T-helper 2 cell treated with Interferon-gamma antibody and Interleukin-4, amounts not matched to agents 5 μg/mL and 100 μg/mL, for 36 hours (primary cell): ENCODE results near the gene PSMD11.

Experiments
- DNase-seq: peaks from one replicate; pipeline ENCODE4 v3.0.0; 2021; ENCODE audit warnings: low spot score
- H3K27ac Mint-ChIP-seq: one replicate; pipeline ENCODE4 v1.8.0; 2021; ENCODE audit warnings: mild to moderate bottlenecking, mixed read lengths
- H3K27me3 Mint-ChIP-seq: one replicate; pipeline ENCODE4 v1.8.0; 2021; ENCODE audit warnings: low read depth, mixed read lengths
- H3K36me3 Mint-ChIP-seq: one replicate; pipeline ENCODE4 v1.8.0; 2021; ENCODE audit warnings: low read depth, mixed read lengths
- H3K4me1 Mint-ChIP-seq: one replicate; pipeline ENCODE4 v1.8.0; 2021; ENCODE audit warnings: low read depth, mixed read lengths
- H3K4me3 Mint-ChIP-seq: one replicate; pipeline ENCODE4 v1.8.0; 2022; ENCODE audit warnings: mild to moderate bottlenecking, moderate library complexity, mixed read lengths
- H3K9me3 Mint-ChIP-seq: one replicate; pipeline ENCODE4 v1.8.0; 2021; ENCODE audit warnings: mixed read lengths

PSMD11 gene

DNA sequence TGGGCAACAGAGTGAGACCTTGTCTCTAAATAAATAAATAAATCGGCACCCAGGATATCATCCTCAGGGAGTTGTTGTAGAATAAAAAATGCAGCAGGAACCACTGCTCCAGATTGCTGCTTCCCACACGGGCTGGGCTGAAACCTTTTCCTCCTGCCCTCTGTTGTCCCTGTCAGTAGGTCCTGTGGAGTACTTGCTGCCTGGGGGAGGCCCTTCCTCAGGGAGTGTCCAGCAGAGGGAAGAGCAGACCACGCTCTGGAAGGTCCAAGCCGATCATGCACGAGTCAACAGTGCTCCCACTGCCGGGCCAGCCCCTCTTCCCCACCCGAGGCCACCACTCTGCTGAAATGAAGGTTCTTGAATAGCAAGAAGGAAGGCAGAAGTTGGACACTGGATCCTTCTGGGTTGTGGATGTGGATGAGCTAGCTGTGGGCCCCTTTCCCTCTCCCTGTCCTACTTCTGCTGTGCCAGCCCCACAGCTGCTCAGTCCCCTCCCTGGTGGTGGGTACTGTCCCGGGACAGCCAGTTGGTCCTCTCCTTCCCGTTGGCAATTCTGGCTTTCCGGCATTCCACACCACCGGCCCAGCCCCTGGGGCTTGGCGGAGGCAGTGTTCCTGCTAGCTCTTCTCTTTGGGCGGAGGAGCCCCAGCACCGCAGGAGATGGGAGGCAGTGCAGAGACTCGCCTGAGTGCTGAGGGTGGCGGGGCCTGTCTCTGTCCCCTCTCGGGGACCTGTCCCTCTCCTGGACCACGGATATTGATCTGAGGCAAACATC lies 53.3 kb downstream of the PSMD11 start:
- no peak for DNase-seq
- Mint-ChIP-seq H3K27ac (no peak overlapping the region), H3K4me1 (peaks cover 13% of the 10 kb centered on the region), H3K4me3 (no peak overlapping the region), H3K36me3 (peaks cover 2% of the 10 kb centered on the region), H3K9me3 (no peaks in the 10 kb centered on the region), H3K27me3 (no peaks in the 10 kb centered on the region)

GRCh38 chr17:32498391-32498790 lies 54.1 kb downstream of the PSMD11 start:
- no peak overlapping the region for H3K4me3 Mint-ChIP-seq
- H3K9me3 Mint-ChIP-seq, result no peaks in the 10 kb centered on the region
- H3K27me3 Mint-ChIP-seq, result no peaks in the 10 kb centered on the region
- no peak overlapping the region for H3K27ac Mint-ChIP-seq
- no peak for DNase-seq
- peaks cover 2% of the 10 kb centered on the region for H3K36me3 Mint-ChIP-seq
- peaks cover 13% of the 10 kb centered on the region for H3K4me1 Mint-ChIP-seq

DNA sequence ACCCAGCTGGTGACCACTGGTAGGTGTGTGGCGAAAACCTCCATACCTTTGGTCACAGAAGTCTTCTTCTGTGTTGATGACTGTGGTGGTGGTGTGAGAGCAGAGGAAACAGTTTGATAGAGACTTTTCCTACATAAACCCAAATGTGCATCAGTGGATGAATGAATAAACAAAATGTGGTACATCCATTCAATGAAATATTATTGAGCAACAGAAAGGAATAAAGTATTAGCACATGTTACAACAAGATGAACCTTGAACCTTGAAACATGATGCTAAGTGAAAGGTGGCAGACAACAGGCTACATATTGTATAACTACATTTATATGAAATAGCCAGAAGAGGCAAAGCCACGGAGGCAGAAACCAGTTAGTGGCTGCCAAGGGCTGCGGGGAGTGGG lies 57.7 kb downstream of the PSMD11 start:
- peaks cover 32% of the 10 kb centered on the region for H3K4me1 Mint-ChIP-seq
- no peaks in the 10 kb centered on the region for H3K9me3 Mint-ChIP-seq
- H3K4me3 Mint-ChIP-seq, result peak overlapping the region; percentile 24
- peak overlapping the region; percentile 71 for H3K27ac Mint-ChIP-seq
- no peaks in the 10 kb centered on the region for H3K27me3 Mint-ChIP-seq
- peaks cover 2% of the 10 kb centered on the region for H3K36me3 Mint-ChIP-seq
- DNase-seq, result no peak

GRCh38 chr17:32502710-32503109 lies 58.4 kb downstream of the PSMD11 start:
- peak overlapping the region; percentile 98 for H3K27ac Mint-ChIP-seq
- peaks cover 35% of the 10 kb centered on the region for H3K4me1 Mint-ChIP-seq
- DNase-seq, result no peak
- H3K36me3 Mint-ChIP-seq, result peaks cover 2% of the 10 kb centered on the region
- peak overlapping the region; percentile 77 for H3K4me3 Mint-ChIP-seq
- no peaks in the 10 kb centered on the region for H3K9me3 Mint-ChIP-seq
- H3K27me3 Mint-ChIP-seq, result no peaks in the 10 kb centered on the region

GRCh38 chr17:32503251-32504165 lies 59.2 kb downstream of the PSMD11 start:
- H3K27ac Mint-ChIP-seq, result peak overlapping the region; percentile 98
- peak overlapping the region; percentile 77 for H3K4me3 Mint-ChIP-seq
- H3K36me3 Mint-ChIP-seq, result peaks cover 2% of the 10 kb centered on the region
- no peaks in the 10 kb centered on the region for H3K9me3 Mint-ChIP-seq
- H3K4me1 Mint-ChIP-seq, result peaks cover 35% of the 10 kb centered on the region
- DNase-seq, result peak; percentile 53
- H3K27me3 Mint-ChIP-seq, result no peaks in the 10 kb centered on the region

DNA sequence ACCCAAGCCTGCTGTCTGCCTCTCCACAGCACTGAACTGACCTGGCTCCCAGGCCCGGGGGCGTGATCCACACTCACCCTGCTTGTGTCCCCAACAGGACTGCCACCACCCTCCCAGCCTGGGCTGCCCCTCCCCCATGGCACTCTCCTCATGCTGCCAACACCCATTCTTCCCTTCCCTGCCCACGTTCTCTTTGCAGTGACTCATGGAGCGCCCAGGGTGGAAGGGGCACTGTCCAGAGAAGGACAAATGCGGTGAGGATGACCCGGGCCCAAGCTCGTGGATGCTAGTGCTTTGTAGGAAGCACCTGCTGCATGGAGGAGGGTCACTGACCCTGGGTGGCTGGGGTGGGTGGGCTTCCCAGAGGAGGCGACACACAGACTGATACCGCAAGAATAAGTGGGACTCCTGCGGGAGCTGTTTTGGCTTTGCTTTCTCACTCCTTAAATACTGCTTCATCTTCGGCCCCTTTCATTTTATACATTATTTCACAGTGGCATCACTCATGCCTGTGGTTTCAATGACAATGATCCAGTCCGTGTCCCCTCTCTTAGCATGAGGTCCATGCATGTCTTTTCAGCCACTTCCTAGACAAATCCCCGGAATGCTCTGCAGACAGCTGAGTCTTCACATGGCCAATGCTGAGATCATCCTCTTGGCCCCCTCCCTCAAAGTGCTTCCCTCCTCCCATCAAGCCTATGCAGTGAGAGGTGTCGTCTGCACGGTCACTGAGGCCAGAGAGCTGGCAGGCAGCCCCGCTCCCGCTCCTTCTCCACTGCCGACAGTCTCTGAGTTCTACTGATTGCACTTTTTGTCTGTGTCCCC lies 60.1 kb downstream of the PSMD11 start:
- peak overlapping the region; percentile 98 for H3K27ac Mint-ChIP-seq
- H3K4me3 Mint-ChIP-seq, result peak overlapping the region; percentile 77
- peaks cover 2% of the 10 kb centered on the region for H3K36me3 Mint-ChIP-seq
- DNase-seq, result no peak
- no peaks in the 10 kb centered on the region for H3K9me3 Mint-ChIP-seq
- no peaks in the 10 kb centered on the region for H3K27me3 Mint-ChIP-seq
- peaks cover 35% of the 10 kb centered on the region for H3K4me1 Mint-ChIP-seq

GRCh38 chr17:32508926-32509325 lies 64.6 kb downstream of the PSMD11 start:
- Mint-ChIP-seq H3K9me3 (no peaks in the 10 kb centered on the region), H3K27ac (no peak overlapping the region), H3K4me1 (peaks cover 26% of the 10 kb centered on the region), H3K36me3 (no peaks in the 10 kb centered on the region), H3K4me3 (no peak overlapping the region), H3K27me3 (no peaks in the 10 kb centered on the region)
- DNase-seq, result no peak

DNA sequence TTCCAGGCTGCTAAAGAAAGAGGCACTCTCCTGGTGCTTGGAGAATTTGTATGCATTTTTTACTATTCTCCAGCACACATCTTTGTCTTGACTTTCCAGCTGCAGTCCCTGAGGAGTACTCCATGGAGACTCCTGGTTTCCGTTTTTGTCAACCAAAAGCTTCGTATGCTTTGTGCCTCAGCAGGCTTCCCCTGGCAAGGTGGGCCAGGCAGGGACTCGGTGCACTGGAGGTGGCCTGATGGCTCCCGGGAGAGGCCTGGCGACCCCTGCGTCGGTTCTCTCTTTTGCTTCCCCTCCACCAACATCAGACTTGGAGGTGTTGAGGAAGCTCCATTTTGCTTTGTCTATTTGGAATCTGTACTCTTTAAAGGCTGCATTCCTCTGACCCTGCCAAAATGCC lies 66.2 kb downstream of the PSMD11 start:
- no peak overlapping the region for H3K4me3 Mint-ChIP-seq
- no peaks in the 10 kb centered on the region for H3K27me3 Mint-ChIP-seq
- H3K27ac Mint-ChIP-seq, result no peak overlapping the region
- peaks cover 15% of the 10 kb centered on the region for H3K4me1 Mint-ChIP-seq
- DNase-seq, result no peak
- H3K36me3 Mint-ChIP-seq, result no peaks in the 10 kb centered on the region
- no peaks in the 10 kb centered on the region for H3K9me3 Mint-ChIP-seq

GRCh38 chr17:32512328-32512727 lies 68.0 kb downstream of the PSMD11 start:
- Mint-ChIP-seq H3K9me3 (no peaks in the 10 kb centered on the region), H3K27ac (no peak overlapping the region), H3K4me3 (no peak overlapping the region), H3K27me3 (no peaks in the 10 kb centered on the region), H3K36me3 (no peaks in the 10 kb centered on the region), H3K4me1 (peaks cover 23% of the 10 kb centered on the region)
- DNase-seq, result no peak

DNA sequence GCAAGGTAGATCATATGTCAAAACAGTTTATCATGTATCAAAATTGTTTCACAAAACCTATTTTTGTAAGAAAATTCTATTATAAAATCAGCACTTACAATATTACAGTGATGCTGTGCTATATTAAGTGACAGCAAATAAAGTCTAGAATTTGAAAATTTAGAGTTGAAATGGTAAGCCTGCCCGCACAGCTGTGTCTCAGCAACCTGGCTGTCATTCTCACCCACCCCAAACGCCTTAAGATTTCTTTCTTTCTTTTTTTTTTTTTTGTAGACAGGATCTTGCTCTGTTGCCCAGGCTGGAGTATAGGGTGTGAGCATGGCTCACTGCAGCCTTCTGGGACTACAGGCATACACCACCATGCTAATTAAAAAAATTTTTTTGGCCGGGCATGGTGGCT lies 69.3 kb downstream of the PSMD11 start:
- Mint-ChIP-seq H3K27ac (no peak overlapping the region), H3K9me3 (no peaks in the 10 kb centered on the region), H3K27me3 (no peaks in the 10 kb centered on the region), H3K36me3 (no peaks in the 10 kb centered on the region), H3K4me1 (peaks cover 32% of the 10 kb centered on the region), H3K4me3 (no peak overlapping the region)
- DNase-seq, result no peak

GRCh38 chr17:32514606-32515005 lies 70.3 kb downstream of the PSMD11 start:
- H3K4me3 Mint-ChIP-seq, result no peak overlapping the region
- H3K4me1 Mint-ChIP-seq, result peaks cover 37% of the 10 kb centered on the region
- H3K27ac Mint-ChIP-seq, result no peak overlapping the region
- no peak for DNase-seq
- H3K36me3 Mint-ChIP-seq, result no peaks in the 10 kb centered on the region
- no peaks in the 10 kb centered on the region for H3K27me3 Mint-ChIP-seq
- H3K9me3 Mint-ChIP-seq, result no peaks in the 10 kb centered on the region

DNA sequence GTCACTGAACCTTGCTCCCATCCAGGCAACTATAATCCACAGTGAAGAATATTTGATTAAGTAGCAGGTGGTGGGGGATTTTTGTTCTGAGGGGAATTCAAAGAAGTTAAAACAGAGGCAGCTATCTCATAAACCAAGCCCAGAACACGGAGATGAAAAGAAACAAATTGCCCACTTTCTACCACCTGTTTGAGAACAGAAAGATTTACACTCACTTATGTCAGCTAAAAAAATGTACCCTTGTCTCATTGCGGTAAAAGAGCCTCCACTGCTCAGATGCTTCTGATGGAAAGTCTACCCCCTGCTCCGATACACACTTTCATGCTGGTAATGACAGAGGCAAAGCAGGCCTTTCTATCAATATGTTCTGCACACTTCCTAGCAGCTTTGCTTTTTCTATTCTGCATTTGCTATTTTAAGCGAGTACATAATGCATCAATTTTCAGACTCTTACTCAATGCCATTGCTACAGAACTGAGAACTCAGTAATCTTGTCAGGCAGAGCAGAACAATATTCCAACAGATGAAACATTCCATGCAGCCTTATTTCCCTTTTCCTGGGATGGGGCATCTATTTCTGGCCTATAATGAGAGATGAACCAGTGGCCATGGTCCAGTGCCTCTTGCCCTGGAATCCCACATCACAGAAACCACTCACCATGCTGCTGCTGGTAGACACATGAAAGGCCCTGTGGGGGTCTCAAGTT lies 71.5 kb downstream of the PSMD11 start:
- no peak overlapping the region for H3K27ac Mint-ChIP-seq
- H3K36me3 Mint-ChIP-seq, result no peaks in the 10 kb centered on the region
- no peak overlapping the region for H3K4me3 Mint-ChIP-seq
- peaks cover 49% of the 10 kb centered on the region for H3K4me1 Mint-ChIP-seq
- no peaks in the 10 kb centered on the region for H3K27me3 Mint-ChIP-seq
- DNase-seq, result no peak
- H3K9me3 Mint-ChIP-seq, result no peaks in the 10 kb centered on the region

- Mint-ChIP-seq H3K36me3 (no peaks in the 10 kb centered on the region), H3K9me3 (no peaks in the 10 kb centered on the region), H3K4me1 (peaks cover 53% of the 10 kb centered on the region), H3K27me3 (no peaks in the 10 kb centered on the region), H3K27ac (no peak overlapping the region), H3K4me3 (no peak overlapping the region)
- no peak for DNase-seq
Observed at GRCh38 chr17:32516450-32516849, 72.1 kb downstream of the PSMD11 start.
